Neural progenitor cell (in vitro differentiated cells): ENCODE data around the gene MAP2.

Experiments used
- CTCF ChIP-seq: fragments of 200-600 bp; sonication (generic); IDR thresholded peaks from 2 replicates; pipeline ENCODE4 v1.5.1; 2017; ENCODE audit warnings: antibody characterized with exemption, mild to moderate bottlenecking
- EZH2 ChIP-seq: fragments of 200-600 bp; sonication (generic); IDR thresholded peaks from 2 replicates; pipeline ENCODE4 v1.6.1; 2017; ENCODE audit warnings: antibody characterized with exemption, mild to moderate bottlenecking, moderate library complexity

GRCh38 chr2:209763106-209763505 lies 339.3 kb downstream of the MAP2 start:
- TF ChIP-seq CTCF, result no peak
- no peak for TF ChIP-seq EZH2
